Stimulated activated CD8-positive, alpha-beta memory T cell treated with anti-CD3 and anti-CD28 coated beads, Interleukin-12 subunit alpha, Interleukin-12 subunit beta, amount 100 ng/mL, for 1 hour (primary cell): ENCODE data around the gene B4GALT5.

Experiments used
- DNase-seq: peaks from one replicate; pipeline ENCODE4 v3.0.0-alpha.2; 2020; ENCODE audit warnings: low read depth

B4GALT5 gene

GRCh38 chr20:49584418-49585382, 129.0 kb downstream of the B4GALT5 start:
- no peak for DNase-seq

- no peak for DNase-seq
Observed at GRCh38 chr20:49583669-49584417, 129.8 kb downstream of the B4GALT5 start.

GRCh38 chr20:49583343-49583668, 130.4 kb downstream of the B4GALT5 start:
- DNase-seq, result no peak
